Keratinocyte (primary cell): Measurements from ENCODE around the gene BCOR.

Experiments used
- EZH2 ChIP-seq: IDR thresholded peaks from one replicate; pipeline ENCODE4 v1.6.1; 2012; ENCODE audit warnings: inconsistent platforms, mild to moderate bottlenecking, low read length, moderate library complexity
- TF ChIP-seq, protein P1 (sequence below), 3 experiments: IDR thresholded peaks in 1 of 3; conservative IDR thresholded peaks in 1 of 3; optimal IDR thresholded peaks in 1 of 3; 2 replicates in 2 of 3; 3 replicates in 1 of 3; pipeline versions ENCODE3 to v1.5.1; 2011; ENCODE audit warnings: low read length in 3 of 3, mild to moderate bottlenecking in 3 of 3, moderate library complexity in 2 of 3, control low read depth in 1 of 3, inconsistent platforms in 1 of 3; ENCODE audit not compliant: insufficient read depth in 2 of 3; ENCODE audit errors: extremely low read depth in 1 of 3

DNA sequence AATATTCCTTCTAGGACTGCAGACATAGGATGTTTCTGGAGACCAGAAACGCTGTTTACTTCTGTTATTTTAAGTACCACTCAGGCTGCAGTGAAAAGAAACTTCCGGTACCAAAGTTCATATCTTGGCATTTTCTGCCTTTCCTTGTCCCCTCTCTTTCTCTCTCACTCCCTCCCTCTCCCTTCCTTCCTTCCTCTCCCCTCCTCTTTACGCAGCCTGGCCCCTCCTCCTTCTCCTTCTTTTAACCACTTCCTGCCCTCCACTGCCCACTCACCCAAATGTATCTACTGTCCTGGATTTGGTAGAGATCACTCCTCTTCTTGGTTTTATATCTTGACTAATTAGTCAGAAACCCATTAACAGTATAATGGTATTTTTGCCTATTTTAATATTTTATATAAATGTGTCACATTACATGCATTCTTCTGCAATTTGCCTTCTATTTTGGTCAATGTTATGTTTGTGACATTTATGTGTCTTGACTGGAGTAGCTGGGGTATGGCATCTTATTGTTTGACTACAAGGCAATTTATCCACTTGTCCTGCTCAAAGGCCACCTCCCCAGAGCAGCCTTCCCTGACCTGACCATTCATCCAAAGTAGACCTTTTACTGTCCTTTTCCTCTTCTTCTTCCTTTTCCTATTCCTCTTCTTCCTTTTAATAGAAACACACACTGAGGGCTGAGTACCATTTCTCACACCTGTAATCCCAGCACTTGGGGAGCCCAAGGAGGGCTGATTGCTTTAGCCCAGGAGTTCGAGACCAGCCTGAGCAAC is 56.9 kb downstream of the BCOR start:
- TF ChIP-seq, protein P1, sequence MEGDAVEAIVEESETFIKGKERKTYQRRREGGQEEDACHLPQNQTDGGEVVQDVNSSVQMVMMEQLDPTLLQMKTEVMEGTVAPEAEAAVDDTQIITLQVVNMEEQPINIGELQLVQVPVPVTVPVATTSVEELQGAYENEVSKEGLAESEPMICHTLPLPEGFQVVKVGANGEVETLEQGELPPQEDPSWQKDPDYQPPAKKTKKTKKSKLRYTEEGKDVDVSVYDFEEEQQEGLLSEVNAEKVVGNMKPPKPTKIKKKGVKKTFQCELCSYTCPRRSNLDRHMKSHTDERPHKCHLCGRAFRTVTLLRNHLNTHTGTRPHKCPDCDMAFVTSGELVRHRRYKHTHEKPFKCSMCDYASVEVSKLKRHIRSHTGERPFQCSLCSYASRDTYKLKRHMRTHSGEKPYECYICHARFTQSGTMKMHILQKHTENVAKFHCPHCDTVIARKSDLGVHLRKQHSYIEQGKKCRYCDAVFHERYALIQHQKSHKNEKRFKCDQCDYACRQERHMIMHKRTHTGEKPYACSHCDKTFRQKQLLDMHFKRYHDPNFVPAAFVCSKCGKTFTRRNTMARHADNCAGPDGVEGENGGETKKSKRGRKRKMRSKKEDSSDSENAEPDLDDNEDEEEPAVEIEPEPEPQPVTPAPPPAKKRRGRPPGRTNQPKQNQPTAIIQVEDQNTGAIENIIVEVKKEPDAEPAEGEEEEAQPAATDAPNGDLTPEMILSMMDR (optimal IDR thresholded peaks at IDR 0.05 in 1 of 3, IDR thresholded peaks at IDR 0.05 in 1 of 3, conservative IDR thresholded peaks at IDR 0.05 in 1 of 3; ENCODE audit: extremely low read depth in 1 of 3, insufficient read depth in 2 of 3, low read length in 3 of 3) = no peak
- TF ChIP-seq EZH2 = no peak
